SK-N-SH (cell line): ENCODE data around the gene PRSS38. TPM values are rescaled to one million over a fixed set of nuclear protein-coding genes. Genes with fewer than 3 reads are reported as not detected.
A peak's percentile ranks its signal among the peaks of the same experiment; 100 is the strongest.

Experiments used
- CTCF ChIA-PET: fragments of 300-600, 350-600 bp; formaldehyde crosslinking; extraction: SDS; loops from one replicate; lab custom pipeline; 2021; lab: Yijun Ruan, JAX
- POLR2A ChIA-PET: fragments of 350-600 bp; sonication (Branson Sonifier 250); formaldehyde crosslinking; extraction: SDS; loops from one replicate; lab custom pipeline; 2020; ENCODE audit warnings: antibody characterized with exemption, inconsistent platforms; lab: Yijun Ruan, JAX
- DNase-seq: peaks from one replicate; pipeline ENCODE4 v3.0.0; 2012
- H2AFZ ChIP-seq: fragments of 200-600 bp; sonication (generic); 2 replicates; pipeline ENCODE4 v1.8.1; 2016; ENCODE audit warnings: antibody characterized with exemption, mild to moderate bottlenecking, low read depth
- H3F3A ChIP-seq: fragments of 200-600 bp; sonication (generic); replicated peaks from 2 replicates; pipeline ENCODE3; 2016; ENCODE audit warnings: antibody characterized with exemption, mild to moderate bottlenecking; ENCODE audit not compliant: insufficient read depth
- H3K27ac ChIP-seq, 2 experiments: fragments of 200-500 bp in 1 of 2; fragments of 200-600 bp in 1 of 2; sonication (Bioruptor generic) in 1 of 2; sonication (generic), shearing (Covaris generic) in 1 of 2; 2 replicates each; pipeline versions ENCODE4 v1.5.1 to v1.6.1; 2014 to 2016; ENCODE audit warnings: low read depth in 2 of 2, inconsistent platforms in 1 of 2, low read length in 1 of 2, mild to moderate bottlenecking in 1 of 2, mixed read lengths in 1 of 2
- H3K27me3 ChIP-seq: fragments of 200-600 bp; sonication (generic), shearing (Covaris generic); 2 replicates; pipeline ENCODE4 v1.6.1; 2016; ENCODE audit warnings: mixed run types; ENCODE audit not compliant: insufficient read depth
- H3K36me3 ChIP-seq, 2 experiments: fragments of 200-500 bp in 1 of 2; fragments of 200-600 bp in 1 of 2; sonication (Bioruptor generic) in 1 of 2; sonication (generic) in 1 of 2; replicated peaks in 1 of 2; 2 replicates each; pipeline versions ENCODE3 to v1.5.1; 2014 to 2016; ENCODE audit warnings: low read length in 1 of 2, mild to moderate bottlenecking in 1 of 2; ENCODE audit not compliant: insufficient read depth in 2 of 2, control insufficient read depth in 1 of 2
- H3K4me1 ChIP-seq, 2 experiments: fragments of 200-500 bp in 1 of 2; fragments of 200-600 bp in 1 of 2; sonication (Bioruptor generic) in 1 of 2; sonication (generic), shearing (Covaris generic) in 1 of 2; 2 replicates each; pipeline versions ENCODE4 v1.5.1 to v1.6.1; 2014 to 2016; ENCODE audit warnings: low read depth in 1 of 2, low read length in 1 of 2, mixed run types in 1 of 2; ENCODE audit not compliant: insufficient read depth in 2 of 2, control insufficient read depth in 1 of 2
- H3K4me2 ChIP-seq: fragments of 200-600 bp; sonication (generic), shearing (Covaris generic); 2 replicates; pipeline ENCODE4 v1.6.1; 2017; ENCODE audit warnings: mixed run types
- H3K4me3 ChIP-seq, 2 experiments: fragments of 200-500 bp in 1 of 2; fragments of 200-600 bp in 1 of 2; sonication (Bioruptor generic) in 1 of 2; sonication (generic), shearing (Covaris generic) in 1 of 2; 2 replicates each; pipeline versions ENCODE4 v1.5.1 to v1.8.1; 2014 to 2016; ENCODE audit warnings: low read depth in 2 of 2, inconsistent platforms in 1 of 2, low read length in 1 of 2, mild to moderate bottlenecking in 1 of 2, mixed read lengths in 1 of 2, moderate library complexity in 1 of 2
- H3K79me2 ChIP-seq: fragments of 200-600 bp; sonication (generic); 2 replicates; pipeline ENCODE4 v1.8.1; 2017; ENCODE audit warnings: mild to moderate bottlenecking; ENCODE audit not compliant: insufficient read depth
- H3K9ac ChIP-seq: fragments of 200-600 bp; sonication (generic); 2 replicates; pipeline ENCODE4 v1.6.1; 2017; ENCODE audit warnings: mixed run types
- H3K9me2 ChIP-seq: fragments of 200-600 bp; sonication (generic); 2 replicates; pipeline ENCODE4 v1.6.1; 2017; ENCODE audit warnings: mixed run types
- H3K9me3 ChIP-seq: fragments of 200-600 bp; sonication (generic); 2 replicates; pipeline ENCODE4 v1.6.1; 2017; ENCODE audit warnings: mixed run types, mild to moderate bottlenecking, moderate library complexity
- H4K20me1 ChIP-seq: fragments of 200-600 bp; sonication (generic); 2 replicates; pipeline ENCODE4 v1.6.1; 2017; ENCODE audit warnings: mild to moderate bottlenecking, mixed run types; ENCODE audit not compliant: insufficient read depth
- ELF1 ChIP-seq: IDR thresholded peaks from 2 replicates; pipeline ENCODE4 v1.4.0; 2012
- EP300 ChIP-seq, 2 experiments: IDR thresholded peaks; 2 replicates each; pipeline versions ENCODE4 v1.4.0 to v1.6.1; 2012; ENCODE audit warnings: borderline replicate concordance in 1 of 2, low read depth in 1 of 2, low read length in 1 of 2
- EZH2phosphoT487 ChIP-seq: fragments of 200-600 bp; sonication (generic); IDR thresholded peaks from 2 replicates; pipeline ENCODE4 v1.6.1; 2017; ENCODE audit warnings: low read depth, mixed run types, mild to moderate bottlenecking, antibody characterized with exemption, moderate library complexity, borderline replicate concordance
- FOSL2 ChIP-seq: IDR thresholded peaks from 2 replicates; pipeline ENCODE4 v1.4.0; 2012; ENCODE audit warnings: low read depth, mild to moderate bottlenecking, moderate library complexity, borderline replicate concordance
- FOXJ3 ChIP-seq: sonication (generic); formaldehyde crosslinking; IDR thresholded peaks from 2 replicates; pipeline ENCODE4 v1.5.1; 2020; ENCODE audit warnings: mild to moderate bottlenecking, missing genetic modification reagents
- FOXM1 ChIP-seq: IDR thresholded peaks from 2 replicates; pipeline ENCODE4 v1.4.0; 2012; ENCODE audit warnings: low read depth, mild to moderate bottlenecking
- GATA2 ChIP-seq: sonication (generic); formaldehyde crosslinking; IDR thresholded peaks from 2 replicates; pipeline ENCODE4 v1.5.0; 2020; ENCODE audit warnings: mild to moderate bottlenecking, missing genetic modification reagents
- JUND ChIP-seq: IDR thresholded peaks from 2 replicates; pipeline ENCODE4 v1.4.0; 2012
- MEF2A ChIP-seq: IDR thresholded peaks from 2 replicates; pipeline ENCODE4 v1.4.0; 2012; ENCODE audit warnings: low read depth, borderline replicate concordance
- MXI1 ChIP-seq: IDR thresholded peaks from 2 replicates; pipeline ENCODE4 v1.6.1; 2012; ENCODE audit warnings: mild to moderate bottlenecking, low read depth, low read length, improper control_type of control experiment
- NFIC ChIP-seq: IDR thresholded peaks from 2 replicates; pipeline ENCODE4 v1.4.0; 2012; ENCODE audit warnings: borderline replicate concordance
- NRF1 ChIP-seq: IDR thresholded peaks from 2 replicates; pipeline ENCODE4 v1.6.1; 2012; ENCODE audit warnings: low read depth, mild to moderate bottlenecking, low read length
- POLR2AphosphoS5 ChIP-seq: IDR thresholded peaks from 2 replicates; pipeline ENCODE4 v1.6.1; 2012; ENCODE audit warnings: low read depth, low read length
- RCOR1 ChIP-seq: fragments of 150-350 bp; IDR thresholded peaks from 2 replicates; pipeline ENCODE4 v1.6.1; 2017; ENCODE audit warnings: antibody characterized with exemption, low read length
- REST ChIP-seq: IDR thresholded peaks from 2 replicates; pipeline ENCODE4 v1.6.1; 2012; ENCODE audit warnings: mild to moderate bottlenecking, low read depth, low read length, moderate library complexity
- RFX5 ChIP-seq: IDR thresholded peaks from 2 replicates; pipeline ENCODE4 v1.6.1; 2012; ENCODE audit warnings: mild to moderate bottlenecking, improper control_type of control experiment, low read length
- RXRA ChIP-seq: IDR thresholded peaks from 2 replicates; pipeline ENCODE4 v1.4.0; 2012; ENCODE audit warnings: low read depth, mild to moderate bottlenecking, borderline replicate concordance
- USF2 ChIP-seq: fragments of 150-350 bp; IDR thresholded peaks from 2 replicates; pipeline ENCODE4 v1.6.1; 2017; ENCODE audit warnings: antibody characterized with exemption, low read length, low read depth, borderline replicate concordance
- YY1 ChIP-seq: IDR thresholded peaks from 2 replicates; pipeline ENCODE4 v1.4.0; 2012; ENCODE audit warnings: low read depth, mild to moderate bottlenecking
- WGBS: methylation state at CpG from one replicate; pipeline ENCODE4 v1.1.6; 2017; ENCODE audit warnings: low lambda C conversion rate; 5-methylcytosine and 5-hydroxymethylcytosine counted together
- polyA plus RNA-seq, 3 experiments: library from polyadenylated mRNA; depleted of rRNA; stranded (reverse); fragments of >200 nt; gene quantifications; 2 replicates each; pipeline ENCODE4 v1.2.3, GENCODE V29; 2012
- TF ChIP-seq, protein P1 (sequence below): IDR thresholded peaks from 2 replicates; pipeline ENCODE4 v1.4.0; 2012; ENCODE audit warnings: low read depth, borderline replicate concordance
- TF ChIP-seq, protein P2 (sequence below): IDR thresholded peaks from 2 replicates; pipeline ENCODE4 v1.4.0; 2012; ENCODE audit warnings: low read depth, borderline replicate concordance

PRSS38 gene
- polyA plus RNA-seq, 1 of the 3 experiments (the other 2 are of a cell fraction) = not detected

GRCh38 chr1:227799756-227800155, 15.7 kb upstream of the PRSS38 start (continued):
- TF ChIP-seq ELF1 = no peak
- TF ChIP-seq EZH2phosphoT487 = no peak
- no peak for TF ChIP-seq YY1
- no peak for TF ChIP-seq FOXM1
- no peak for TF ChIP-seq RCOR1
- no peak for TF ChIP-seq USF2
- no peak for TF ChIP-seq NFIC
- TF ChIP-seq MEF2A = no peak

DNA sequence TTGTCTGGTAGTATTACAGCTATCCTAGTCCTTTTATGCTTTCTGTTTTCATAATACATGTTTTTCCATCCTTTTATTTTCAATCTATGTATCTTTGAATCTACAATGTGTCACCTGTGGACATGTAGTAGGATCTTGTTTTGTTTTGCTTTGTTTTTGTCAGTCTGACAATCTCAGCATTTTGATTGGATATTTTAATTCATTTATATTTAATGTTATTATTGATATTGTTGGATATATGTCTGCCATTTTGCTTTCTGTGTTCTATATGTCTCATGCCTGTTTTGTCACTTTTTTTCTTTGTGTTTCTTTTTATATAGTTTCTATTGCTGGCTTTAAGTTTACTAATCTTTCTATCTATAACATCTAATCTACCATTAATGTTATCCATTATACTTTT, 11.5 kb upstream of the PRSS38 start:
- Histone ChIP-seq H3K4me3 (no peak overlapping the region), H2AFZ (no peak overlapping the region), H3K4me2 (no peak overlapping the region), H3K9ac (no peak overlapping the region), H3K27me3 (no peaks in the 10 kb centered on the region), H3K4me1 (no peaks in the 10 kb centered on the region), H3K9me3 (no peaks in the 10 kb centered on the region), H3K79me2 (no peaks in the 10 kb centered on the region), H3K27ac (no peak overlapping the region), H3K9me2 (no peaks in the 10 kb centered on the region), H4K20me1 (no peaks in the 10 kb centered on the region), H3K36me3 (no peaks in the 10 kb centered on the region), H3F3A (no peaks in the 10 kb centered on the region)
- no peak for TF ChIP-seq REST
- ChIA-PET CTCF (no interaction called here), POLR2A (no interaction called here)
- DNase-seq = no peak

- ChIA-PET CTCF (no interaction called here), POLR2A (no interaction called here)
- Histone ChIP-seq H3K27me3 (no peaks in the 10 kb centered on the region), H3K36me3 (no peaks in the 10 kb centered on the region), H3K4me1 (no peaks in the 10 kb centered on the region), H3K9me3 (no peaks in the 10 kb centered on the region), H3K4me3 (no peak overlapping the region), H3K27ac (no peak overlapping the region), H3K9me2 (no peaks in the 10 kb centered on the region), H3F3A (no peaks in the 10 kb centered on the region), H4K20me1 (no peaks in the 10 kb centered on the region), H3K9ac (no peak overlapping the region), H3K4me2 (no peak overlapping the region), H3K79me2 (no peaks in the 10 kb centered on the region), H2AFZ (no peak overlapping the region)
- no peak for DNase-seq
- WGBS = 4% methylated on average over 6 of the region's 6 CpGs
- TF ChIP-seq POLR2AphosphoS5 (no peak), RXRA (peak; percentile 62; the same call in 1 of the 2 replicates), GATA2 (CRISPR knock-in tag) (no peak), MXI1 (no peak), NRF1 (no peak), NFIC (peak; percentile 68; the same call in 1 of the 2 replicates), EP300 (IDR thresholded peaks at IDR 0.05; ENCODE audit: borderline replicate concordance in 1 of 2, low read depth in 1 of 2, low read length in 1 of 2) (0 out of 4 replicates have a peak, but pooled peaks of 1 of the 2 experiments have one; percentile 14), RFX5 (no peak), RCOR1 (no peak), FOSL2 (peak; percentile 58; the same call in 1 of the 2 replicates), JUND (peak; percentile 38), FOXJ3 (CRISPR knock-in tag) (no peak)
- TF ChIP-seq, protein P1, sequence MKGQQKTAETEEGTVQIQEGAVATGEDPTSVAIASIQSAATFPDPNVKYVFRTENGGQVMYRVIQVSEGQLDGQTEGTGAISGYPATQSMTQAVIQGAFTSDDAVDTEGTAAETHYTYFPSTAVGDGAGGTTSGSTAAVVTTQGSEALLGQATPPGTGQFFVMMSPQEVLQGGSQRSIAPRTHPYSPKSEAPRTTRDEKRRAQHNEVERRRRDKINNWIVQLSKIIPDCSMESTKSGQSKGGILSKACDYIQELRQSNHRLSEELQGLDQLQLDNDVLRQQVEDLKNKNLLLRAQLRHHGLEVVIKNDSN = no peak
- TF ChIP-seq, protein P2, sequence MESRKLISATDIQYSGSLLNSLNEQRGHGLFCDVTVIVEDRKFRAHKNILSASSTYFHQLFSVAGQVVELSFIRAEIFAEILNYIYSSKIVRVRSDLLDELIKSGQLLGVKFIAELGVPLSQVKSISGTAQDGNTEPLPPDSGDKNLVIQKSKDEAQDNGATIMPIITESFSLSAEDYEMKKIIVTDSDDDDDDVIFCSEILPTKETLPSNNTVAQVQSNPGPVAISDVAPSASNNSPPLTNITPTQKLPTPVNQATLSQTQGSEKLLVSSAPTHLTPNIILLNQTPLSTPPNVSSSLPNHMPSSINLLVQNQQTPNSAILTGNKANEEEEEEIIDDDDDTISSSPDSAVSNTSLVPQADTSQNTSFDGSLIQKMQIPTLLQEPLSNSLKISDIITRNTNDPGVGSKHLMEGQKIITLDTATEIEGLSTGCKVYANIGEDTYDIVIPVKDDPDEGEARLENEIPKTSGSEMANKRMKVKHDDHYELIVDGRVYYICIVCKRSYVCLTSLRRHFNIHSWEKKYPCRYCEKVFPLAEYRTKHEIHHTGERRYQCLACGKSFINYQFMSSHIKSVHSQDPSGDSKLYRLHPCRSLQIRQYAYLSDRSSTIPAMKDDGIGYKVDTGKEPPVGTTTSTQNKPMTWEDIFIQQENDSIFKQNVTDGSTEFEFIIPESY = no peak
These were observed 9.8 kb upstream of the PRSS38 start for GRCh38 chr1:227805606-227806197.
